COLO668 (cell line): ENCODE results near the gene TSPOAP1.

Experiments
- DNase-seq: peaks from one replicate; lab custom pipeline; 2025; ENCODE audit not compliant: unreplicated experiment; lab: John Stamatoyannopoulos, UW

The TSPOAP1 gene

DNA sequence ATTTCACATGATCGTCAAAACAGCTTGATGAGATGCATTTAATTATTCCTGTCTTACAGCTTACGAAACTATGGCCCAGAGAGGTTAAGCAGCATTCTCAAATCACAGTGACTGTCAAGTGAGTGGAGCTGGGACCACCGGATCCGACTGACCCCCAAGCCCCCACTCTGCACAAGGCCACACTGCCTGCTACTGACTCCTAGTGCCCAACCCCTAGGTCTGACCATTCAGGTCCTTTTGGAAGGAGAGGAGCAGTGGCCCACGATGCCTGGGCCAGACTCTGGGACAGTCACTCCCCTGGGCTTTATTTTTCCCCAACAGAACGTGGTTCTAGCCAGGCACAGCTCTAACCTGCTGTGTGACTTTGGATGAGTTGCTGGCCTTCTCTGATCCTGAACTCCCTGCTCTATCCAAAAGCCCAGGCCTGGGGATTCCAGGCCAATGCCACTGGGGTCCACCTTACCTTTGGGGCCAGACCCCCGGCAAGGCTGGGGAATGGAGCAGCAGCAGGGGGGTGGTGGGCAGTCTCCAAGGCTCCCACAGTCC lies 9.9 kb downstream of the TSPOAP1 start:
- DNase-seq = no peak

- no peak for DNase-seq
Observed at GRCh38 chr17:58318065-58318481, 10.5 kb downstream of the TSPOAP1 start.

DNA sequence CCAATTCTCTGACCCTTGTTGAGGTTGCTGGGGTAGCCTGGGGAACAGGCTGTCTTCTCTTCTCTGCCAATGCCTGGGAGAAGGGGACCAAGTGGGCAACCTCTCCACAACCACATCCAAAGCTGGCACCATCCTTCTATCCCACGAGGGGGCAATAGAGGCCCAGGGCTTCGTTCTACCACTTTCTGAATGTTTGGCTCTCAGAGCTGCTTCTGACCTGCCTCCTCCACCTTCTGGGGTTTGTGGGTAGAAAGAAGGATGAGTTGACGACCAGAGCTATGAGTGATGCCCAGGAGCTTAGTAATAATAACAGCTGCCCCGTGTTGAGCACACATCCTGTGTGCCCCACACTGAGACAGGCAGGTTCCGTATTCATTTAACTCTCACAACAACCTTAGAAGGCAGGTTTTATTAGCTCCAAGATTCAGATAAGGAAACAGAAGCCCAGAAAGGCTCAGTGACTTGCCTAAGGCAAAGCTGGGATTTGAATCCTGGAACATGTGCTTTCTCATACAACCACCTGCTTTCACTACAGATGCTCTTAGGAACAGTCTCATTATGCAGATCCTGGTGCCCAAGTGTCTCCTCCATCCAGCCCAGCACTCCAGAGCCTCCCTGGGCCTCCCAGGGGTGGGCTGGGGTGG lies 11.1 kb downstream of the TSPOAP1 start:
- peak; percentile 27 for DNase-seq

DNA sequence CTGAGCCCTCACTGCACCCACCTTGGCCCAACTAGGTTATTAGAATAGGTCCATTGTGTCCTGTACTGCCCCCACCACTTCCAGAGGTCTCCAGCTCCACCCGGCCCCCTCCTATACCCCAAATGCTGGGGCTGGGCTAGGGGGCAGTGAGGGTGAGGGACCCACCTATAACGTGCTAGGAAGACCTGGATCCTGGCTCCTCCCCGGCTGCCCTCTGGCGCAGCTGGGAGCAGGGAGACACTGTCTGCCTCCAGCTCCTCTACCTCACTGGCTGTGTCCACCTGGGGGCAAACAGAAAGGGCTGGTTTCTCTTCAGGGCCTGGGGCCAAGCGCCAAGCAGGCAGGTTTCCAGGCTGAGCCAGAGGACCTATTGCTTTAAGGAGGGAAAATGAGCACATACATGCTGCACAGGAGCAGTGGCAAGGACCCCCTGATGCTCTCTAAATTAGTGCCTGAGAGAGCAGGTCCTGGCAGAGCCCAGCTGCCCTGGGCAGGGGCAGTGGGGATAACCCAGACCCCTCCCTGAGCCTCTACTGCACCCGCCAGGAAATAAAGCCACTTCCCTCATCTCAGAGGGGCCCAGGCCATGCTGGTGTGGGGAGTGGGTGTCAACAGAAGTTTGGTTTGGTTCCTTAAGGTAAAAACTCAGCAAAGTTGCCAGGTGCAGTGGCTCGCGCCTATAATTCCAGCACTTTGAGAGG lies 12.2 kb downstream of the TSPOAP1 start:
- no peak for DNase-seq

DNA sequence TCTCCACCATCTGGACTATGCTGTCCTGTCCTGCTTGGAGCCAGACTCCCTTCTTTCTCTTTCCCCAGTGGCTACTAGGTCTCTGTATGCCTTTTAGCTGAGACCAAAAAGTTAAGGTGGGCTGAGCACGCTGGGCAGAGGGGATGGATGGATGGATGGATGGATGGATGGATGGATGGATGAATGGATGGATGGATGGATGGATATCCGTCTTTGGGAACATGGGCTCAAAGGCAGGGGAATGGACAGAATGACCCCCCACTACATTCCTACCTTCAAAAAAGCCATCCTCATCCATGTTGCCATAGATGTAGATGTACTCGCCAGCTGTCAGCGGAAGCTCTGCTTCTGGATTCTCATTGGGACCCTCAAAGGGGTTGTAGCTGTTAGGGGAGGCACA lies 12.8 kb downstream of the TSPOAP1 start:
- DNase-seq = no peak

GRCh38 chr17:58315281-58315711 lies 13.3 kb downstream of the TSPOAP1 start:
- DNase-seq = no peak

GRCh38 chr17:58314706-58315015 lies 13.9 kb downstream of the TSPOAP1 start:
- no peak for DNase-seq

- DNase-seq = no peak
Observed at GRCh38 chr17:58313815-58314705, 14.5 kb downstream of the TSPOAP1 start.

- DNase-seq = no peak
Observed at GRCh38 chr17:58312829-58313228, 15.8 kb downstream of the TSPOAP1 start.

- no peak for DNase-seq
Observed at GRCh38 chr17:58312021-58312630, 16.5 kb downstream of the TSPOAP1 start.

GRCh38 chr17:58311429-58311894 lies 17.1 kb downstream of the TSPOAP1 start:
- no peak for DNase-seq

DNA sequence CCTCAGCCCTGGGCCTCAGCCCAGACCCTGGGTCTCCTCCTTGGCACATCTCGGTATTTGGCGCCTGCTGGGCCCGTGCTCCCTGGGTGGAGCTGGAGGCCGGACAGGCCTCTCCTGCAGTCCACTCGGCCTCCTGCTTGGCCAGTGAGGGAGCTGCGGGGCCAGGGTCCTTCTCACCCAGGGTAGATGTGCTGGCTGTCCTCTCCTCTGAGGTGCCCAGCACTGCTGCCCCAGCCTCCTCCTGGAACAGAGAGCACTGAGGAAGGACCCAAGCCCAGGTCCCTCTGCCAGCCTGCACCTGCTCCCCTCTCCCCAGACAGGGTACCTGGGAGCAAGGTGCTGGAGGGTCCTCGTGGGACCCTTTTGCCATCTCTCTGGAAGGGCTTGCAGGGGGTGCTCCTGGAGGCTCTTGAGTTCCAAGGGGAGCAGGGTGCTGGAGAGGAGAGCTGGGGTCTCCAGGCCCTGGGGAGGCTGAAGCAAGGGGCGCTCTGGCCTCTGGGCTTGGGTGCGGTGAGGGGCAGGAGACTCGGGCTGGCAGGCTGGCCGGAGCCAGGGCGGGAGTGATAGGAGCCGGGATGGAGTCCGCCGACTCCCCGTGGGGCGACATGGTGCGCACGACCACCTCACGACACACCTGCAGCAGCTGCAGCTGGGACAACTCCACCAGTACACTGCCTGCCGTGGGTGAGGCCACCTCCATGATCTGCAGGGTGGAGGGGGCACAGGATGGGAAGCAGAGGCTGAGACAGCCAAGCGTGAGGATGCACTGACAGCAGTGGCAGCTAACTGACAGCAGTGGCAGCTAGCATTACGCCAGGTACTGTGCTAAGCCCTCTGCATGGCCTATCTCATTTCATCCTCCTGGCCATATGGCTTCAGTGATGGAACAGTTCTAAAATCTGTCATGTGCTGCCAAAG lies 17.8 kb downstream of the TSPOAP1 start:
- no peak for DNase-seq

DNA sequence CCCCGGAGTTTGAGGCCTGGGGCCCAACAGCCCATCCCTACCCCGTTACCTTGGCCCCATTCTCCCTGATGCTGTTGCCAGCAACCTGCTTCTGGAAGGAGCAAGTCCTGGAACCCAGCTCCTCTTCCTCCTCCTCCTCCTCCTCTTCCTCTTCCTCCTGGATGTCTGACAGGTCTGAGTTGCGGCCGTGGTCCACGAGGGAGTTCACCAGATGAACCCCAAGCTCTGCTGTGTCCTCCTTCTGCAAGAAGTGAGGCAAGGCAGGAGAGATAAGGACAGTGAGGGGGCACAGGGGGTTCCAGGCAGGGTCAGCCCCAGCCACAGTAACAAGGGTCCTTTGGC lies 18.7 kb downstream of the TSPOAP1 start:
- no peak for DNase-seq

DNA sequence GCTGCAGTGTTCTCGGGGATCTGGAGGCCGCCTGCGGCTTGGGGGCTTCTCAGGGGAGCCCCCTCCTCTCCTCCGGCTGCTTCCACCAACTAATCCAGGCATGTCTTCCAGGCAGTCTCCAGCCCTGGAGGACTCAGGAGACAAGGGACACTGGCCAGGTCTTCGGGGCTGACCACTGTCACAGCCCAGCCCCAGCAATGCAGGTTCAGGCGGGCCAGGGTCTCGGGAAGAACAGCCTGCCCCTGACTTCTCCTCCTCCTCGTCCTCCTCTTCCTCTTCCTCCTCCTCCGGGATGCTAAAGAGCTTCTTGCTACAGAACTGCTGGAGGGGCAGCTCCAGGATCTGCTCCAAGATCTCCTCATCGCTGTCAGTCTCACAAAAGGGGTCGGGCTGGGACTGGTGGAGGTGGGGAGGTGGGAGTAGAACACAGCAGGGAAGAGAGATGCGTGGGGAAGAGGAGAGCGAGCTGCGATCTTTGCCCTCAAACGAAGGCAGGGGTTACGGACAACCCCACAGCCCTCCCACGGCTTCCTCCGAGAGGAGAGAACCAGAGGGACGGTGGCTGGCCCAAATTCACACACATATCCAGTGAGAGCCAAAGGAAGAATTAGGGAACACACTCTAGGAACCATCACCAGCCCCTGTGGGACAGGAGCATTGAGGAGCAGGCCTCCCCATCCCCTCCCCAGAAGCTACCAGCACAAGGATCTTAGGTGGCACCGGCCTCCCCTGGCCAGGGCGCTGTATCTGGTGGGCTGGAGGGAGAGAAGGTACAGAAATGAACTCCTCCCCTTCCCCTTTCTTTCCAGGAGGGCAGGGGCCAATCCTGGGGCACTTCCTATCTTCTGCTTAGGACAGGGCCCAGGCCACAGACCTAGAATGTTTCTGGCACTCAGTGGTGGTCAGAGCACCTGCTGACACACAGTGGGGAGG lies 19.3 kb downstream of the TSPOAP1 start:
- DNase-seq = no peak

- DNase-seq = peak; percentile 37
Observed at GRCh38 chr17:58308173-58308984, 20.2 kb downstream of the TSPOAP1 start.

DNA sequence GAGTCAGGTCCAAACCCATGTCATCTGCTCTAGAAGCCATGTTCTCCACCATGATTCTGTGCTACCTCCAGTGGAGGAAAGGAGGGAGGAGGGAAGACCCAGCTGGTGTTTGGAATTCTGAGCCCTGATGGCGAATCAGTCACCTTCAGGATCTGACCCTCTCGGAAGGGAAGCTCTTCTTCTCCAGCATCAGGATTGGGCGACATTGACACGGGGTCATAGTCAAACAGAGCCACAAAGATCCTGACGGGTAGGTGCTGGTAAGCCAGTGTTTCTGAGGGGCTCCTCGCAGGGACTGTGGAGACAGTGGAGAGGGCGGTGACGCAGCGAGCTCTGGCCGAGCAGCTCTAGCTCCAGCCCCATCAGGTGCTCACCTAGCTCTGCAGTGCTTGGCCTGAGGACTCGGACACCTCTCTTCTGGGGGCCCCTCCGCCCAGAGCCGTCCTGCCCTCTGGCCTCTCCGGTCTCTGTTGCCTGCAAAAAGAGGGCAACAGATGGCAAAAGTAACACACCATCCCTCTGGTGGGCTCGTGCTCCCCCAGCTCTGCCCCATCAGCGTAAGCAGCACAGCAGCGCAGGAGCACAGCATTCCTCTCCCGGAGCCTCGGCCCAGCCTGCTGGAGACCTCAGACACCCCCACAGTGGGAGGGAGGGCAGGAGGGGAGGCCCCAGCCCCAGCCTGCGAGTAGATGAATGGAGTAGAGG lies 21.0 kb downstream of the TSPOAP1 start:
- no peak for DNase-seq

GRCh38 chr17:58306131-58306951 lies 22.3 kb downstream of the TSPOAP1 start:
- no peak for DNase-seq
